Measurements from ENCODE around the gene TTYH1. TPM values are rescaled to one million over a fixed set of nuclear protein-coding genes. Genes with fewer than 3 reads are reported as not detected.
A peak's percentile ranks its signal among the peaks of the same experiment; 100 is the strongest.

The TTYH1 gene
- total RNA-seq, 2 experiments from 2014 or later = 0.53 to 0.68 TPM

DNA sequence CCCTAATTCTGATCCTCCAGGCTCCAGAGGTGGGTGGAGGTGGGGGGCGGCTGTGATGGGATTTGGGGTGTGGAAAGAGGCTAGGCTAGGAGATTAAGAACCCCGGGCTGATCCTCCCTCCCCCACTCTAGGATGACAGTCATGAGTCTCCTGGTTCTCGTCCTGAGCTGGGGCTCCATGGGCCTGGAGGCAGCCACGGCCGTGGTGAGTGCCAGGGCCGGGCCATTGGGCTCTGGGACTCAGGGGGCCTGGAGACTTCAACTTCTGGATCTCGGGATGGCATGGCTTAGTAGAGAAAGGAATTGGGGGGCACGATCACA is 13.9 kb downstream of the TTYH1 start:
- H3K36me3 Mint-ChIP-seq (ENCODE audit: low read depth) = no peaks in the 10 kb centered on the region
- H3K27ac Mint-ChIP-seq = no peak overlapping the region
- CTCF ChIA-PET = no interaction called here
- no peak overlapping the region for H3K4me3 Mint-ChIP-seq
- POLR2A ChIA-PET = interaction anchor here (1.1 to 2.4 kb wide), 3 partner anchors 9 to 41 kb away, joined by 4 to 13 read pairs (median 4); partner anchors contain the start of gene LENG8
- H3K27me3 Mint-ChIP-seq = peaks cover 10% of the 10 kb centered on the region
- peaks cover 3% of the 10 kb centered on the region for H3K4me1 Mint-ChIP-seq
- H3K9me3 Mint-ChIP-seq = no peaks in the 10 kb centered on the region
- DNase-seq = no peak

DNA sequence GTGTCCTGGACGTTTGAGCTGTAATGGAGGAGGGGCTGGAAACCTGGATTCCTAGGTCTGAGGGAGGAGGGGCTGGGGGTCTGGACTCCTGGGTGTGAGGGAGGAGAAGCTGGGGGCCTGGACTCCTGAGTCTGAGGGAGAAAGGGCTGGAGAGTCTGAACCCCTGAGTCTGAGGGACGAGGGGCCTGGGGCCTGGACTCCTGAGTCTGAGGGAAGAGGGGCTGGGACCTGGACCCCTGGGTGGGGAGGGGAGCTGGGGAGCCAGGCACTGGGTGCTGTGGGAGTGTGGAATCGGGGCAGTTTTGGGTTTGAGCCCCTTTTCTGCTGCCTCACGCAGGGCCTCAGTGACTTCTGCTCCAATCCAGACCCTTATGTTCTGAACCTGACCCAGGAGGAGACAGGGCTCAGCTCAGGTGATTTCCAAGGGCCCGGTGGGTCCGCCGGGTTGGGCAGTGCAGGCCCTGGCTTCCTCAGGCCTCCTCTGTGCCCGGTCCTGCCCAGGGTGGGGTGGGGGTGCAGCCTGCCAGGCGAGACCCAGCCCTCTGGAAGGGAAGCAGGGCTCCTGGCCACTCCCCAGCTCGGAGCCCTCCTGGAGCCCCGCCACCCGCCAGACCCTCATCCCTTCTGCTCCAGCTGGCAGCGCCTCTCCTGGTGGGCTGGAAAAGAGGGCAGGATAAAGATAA is 14.4 kb downstream of the TTYH1 start:
- DNase-seq = no peak
- Mint-ChIP-seq H3K4me1 (peaks cover 6% of the 10 kb centered on the region), H3K9me3 (no peaks in the 10 kb centered on the region), H3K27me3 (peaks cover 10% of the 10 kb centered on the region), H3K4me3 (no peak overlapping the region), H3K27ac (no peak overlapping the region), H3K36me3 (ENCODE audit: low read depth) (peaks cover under 1% of the 10 kb centered on the region)
- CTCF ChIA-PET = no interaction called here
- POLR2A ChIA-PET = interaction anchor here (1.0 to 2.4 kb wide), 3 partner anchors 8 to 19 kb away, joined by 4 to 13 read pairs (median 4); partner anchors contain the start of gene LENG8

DNA sequence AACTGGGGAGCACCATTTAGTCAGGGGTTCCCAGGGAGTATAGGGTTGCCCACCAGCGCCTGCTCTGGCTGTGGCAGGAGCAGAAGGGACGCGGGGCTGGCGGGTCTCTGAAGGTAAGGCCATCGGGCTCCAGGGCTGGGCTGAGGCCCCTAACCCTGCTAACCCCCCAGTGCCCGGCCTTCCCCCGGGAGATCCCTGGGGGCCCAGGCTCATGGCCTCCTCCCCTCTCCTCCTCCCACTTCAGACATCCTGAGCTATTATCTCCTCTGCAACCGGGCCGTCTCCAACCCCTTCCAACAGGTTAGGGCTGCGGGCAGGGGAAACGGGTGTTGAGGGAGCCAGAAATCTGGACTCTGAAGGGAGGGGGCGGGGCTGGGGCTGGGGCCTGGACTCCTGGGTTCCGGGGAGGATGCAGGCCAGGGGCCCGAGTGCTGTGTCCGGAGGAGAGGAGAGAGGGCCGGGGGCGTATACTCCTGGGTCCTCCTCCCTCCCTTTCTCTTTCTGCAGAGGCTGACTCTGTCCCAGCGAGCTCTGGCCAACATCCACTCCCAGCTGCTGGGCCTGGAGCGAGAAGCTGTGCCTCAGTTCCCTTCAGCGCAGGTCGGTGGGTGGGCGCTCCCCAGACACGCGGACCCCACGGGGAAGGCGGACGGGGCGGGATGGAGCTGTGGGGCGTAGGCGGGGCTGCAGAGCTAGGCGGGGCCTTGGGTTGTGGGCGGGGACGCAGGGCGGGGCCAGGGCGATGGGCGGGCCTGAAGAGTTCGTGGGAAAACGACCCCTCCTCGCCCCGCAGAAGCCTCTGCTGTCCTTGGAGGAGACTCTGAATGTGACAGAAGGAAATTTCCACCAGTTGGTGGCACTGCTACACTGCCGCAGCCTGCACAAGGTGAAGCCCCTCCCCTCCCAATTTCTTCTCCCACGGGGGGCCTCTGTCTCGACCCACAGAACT is 15.3 kb downstream of the TTYH1 start:
- CTCF ChIA-PET = interaction anchor here (1.0 kb wide), 1 partner anchor 11 kb away, joined by 3 read pairs; no protein-coding TSS in a partner anchor
- Mint-ChIP-seq H3K36me3 (ENCODE audit: low read depth) (peaks cover 5% of the 10 kb centered on the region), H3K27ac (no peak overlapping the region), H3K27me3 (peaks cover 10% of the 10 kb centered on the region), H3K9me3 (no peaks in the 10 kb centered on the region), H3K4me3 (no peak overlapping the region), H3K4me1 (peaks cover 12% of the 10 kb centered on the region)
- POLR2A ChIA-PET = interaction anchor here (1.0 to 2.4 kb wide), 3 partner anchors 8 to 18 kb away, joined by 4 to 13 read pairs (median 4); partner anchors contain the start of gene LENG8
- DNase-seq = peak; percentile 42

DNA sequence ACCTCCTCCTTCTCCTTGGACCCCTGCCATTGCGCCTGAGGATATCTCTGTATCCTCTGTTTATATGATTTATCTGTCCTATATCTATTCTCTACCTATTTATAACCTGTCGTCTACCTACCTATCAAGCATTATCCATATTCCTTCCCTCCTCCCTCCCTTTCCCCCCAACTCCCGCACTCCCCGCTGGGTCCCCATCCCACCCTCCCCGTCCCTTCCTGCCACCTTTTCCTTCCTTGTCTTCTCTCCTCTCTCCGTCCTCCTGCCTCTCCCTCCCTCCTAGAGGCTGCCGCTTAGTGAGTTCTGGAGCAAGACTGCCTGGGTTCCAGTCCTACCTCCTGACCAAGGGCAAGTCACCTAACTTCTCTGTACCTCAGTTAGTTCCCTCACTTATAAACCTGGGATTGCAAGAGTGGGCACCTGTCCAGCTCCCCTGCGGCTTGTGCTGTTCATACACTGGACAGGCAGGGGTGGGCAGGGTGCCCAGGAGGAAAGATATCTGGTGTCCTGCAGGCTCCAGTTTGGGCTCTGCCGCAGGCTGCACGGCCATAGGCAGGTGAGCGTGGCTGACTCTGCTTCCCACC is 16.1 kb downstream of the TTYH1 start:
- no peak overlapping the region for H3K27ac Mint-ChIP-seq
- no peak overlapping the region for H3K4me3 Mint-ChIP-seq
- POLR2A ChIA-PET = interaction anchor here (2.4 kb wide), 1 partner anchor 17 kb away, joined by 13 read pairs; the partner anchor contains the start of gene LENG8
- CTCF ChIA-PET = interaction anchor here (1.0 kb wide), 1 partner anchor 11 kb away, joined by 3 read pairs; no protein-coding TSS in a partner anchor
- no peaks in the 10 kb centered on the region for H3K9me3 Mint-ChIP-seq
- H3K27me3 Mint-ChIP-seq = peaks cover 10% of the 10 kb centered on the region
- H3K4me1 Mint-ChIP-seq = peaks cover 12% of the 10 kb centered on the region
- H3K36me3 Mint-ChIP-seq (ENCODE audit: low read depth) = peaks cover 6% of the 10 kb centered on the region
- no peak for DNase-seq

DNA sequence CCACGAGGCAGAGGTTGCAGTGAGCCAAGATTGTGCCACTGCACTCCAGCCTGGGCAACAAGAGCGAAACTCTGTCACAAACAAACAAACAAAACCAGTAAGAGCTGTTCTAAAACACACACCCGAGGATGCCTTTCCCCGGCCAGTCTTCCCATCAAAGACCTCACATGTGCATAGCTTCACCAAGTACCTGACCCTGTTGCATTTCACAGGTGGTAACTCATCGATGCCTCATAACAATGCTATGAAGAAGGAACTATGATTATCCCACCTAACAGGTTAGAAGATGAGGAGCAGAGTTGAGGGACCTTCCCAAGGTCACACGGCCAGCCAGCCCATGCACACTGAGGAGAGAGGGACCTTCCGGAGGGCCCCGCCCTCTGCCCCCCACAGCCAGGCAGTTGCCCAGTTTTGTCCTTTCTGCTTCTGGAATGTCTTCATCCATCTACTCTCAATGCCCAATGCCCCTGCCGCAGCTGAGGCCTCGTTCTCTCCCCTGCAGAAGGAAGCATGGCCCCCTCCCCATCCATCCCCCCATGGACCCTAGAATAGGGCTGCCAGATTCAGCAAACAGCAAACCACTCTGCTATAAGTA is 17.0 kb downstream of the TTYH1 start:
- CTCF ChIA-PET = no interaction called here
- no peaks in the 10 kb centered on the region for H3K9me3 Mint-ChIP-seq
- no peak for DNase-seq
- H3K4me1 Mint-ChIP-seq = peaks cover 12% of the 10 kb centered on the region
- H3K36me3 Mint-ChIP-seq (ENCODE audit: low read depth) = peaks cover 13% of the 10 kb centered on the region
- peaks cover 7% of the 10 kb centered on the region for H3K27me3 Mint-ChIP-seq
- no peak overlapping the region for H3K4me3 Mint-ChIP-seq
- no peak overlapping the region for H3K27ac Mint-ChIP-seq
- POLR2A ChIA-PET = interaction anchor here (3.7 kb wide), 1 partner anchor 17 kb away, joined by 21 read pairs; the partner anchor contains the start of gene LENG8

DNA sequence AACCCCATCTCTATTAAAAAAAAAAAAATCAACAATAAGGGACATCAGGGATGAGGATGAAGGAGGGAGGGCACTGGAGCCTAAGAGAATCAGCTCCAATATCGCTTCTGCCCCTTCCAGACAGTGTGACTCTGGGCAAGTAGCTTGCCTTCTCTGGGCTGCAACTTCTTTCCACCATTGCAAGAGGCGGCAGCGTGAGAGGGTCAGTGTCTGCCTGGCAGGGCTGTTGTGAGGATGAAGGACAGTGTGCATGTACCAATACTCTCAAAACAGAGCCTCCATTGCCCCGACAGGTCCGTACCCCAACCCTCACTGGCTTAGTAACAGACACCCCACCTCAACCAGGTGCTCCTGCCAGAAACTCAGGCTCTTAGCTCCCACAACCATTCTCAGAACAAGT is 18.4 kb downstream of the TTYH1 start:
- Mint-ChIP-seq H3K9me3 (no peaks in the 10 kb centered on the region), H3K4me3 (no peak overlapping the region), H3K27ac (no peak overlapping the region), H3K36me3 (ENCODE audit: low read depth) (peaks cover 13% of the 10 kb centered on the region), H3K4me1 (peaks cover 12% of the 10 kb centered on the region), H3K27me3 (peaks cover 7% of the 10 kb centered on the region)
- DNase-seq = no peak
- ChIA-PET POLR2A (interaction anchor here (3.7 kb wide), 1 partner anchor 15 kb away, joined by 21 read pairs; the partner anchor contains the start of gene LENG8), CTCF (interaction anchor here (0.7 kb wide), 1 partner anchor 107 kb away, joined by 3 read pairs; no protein-coding TSS in a partner anchor)

DNA sequence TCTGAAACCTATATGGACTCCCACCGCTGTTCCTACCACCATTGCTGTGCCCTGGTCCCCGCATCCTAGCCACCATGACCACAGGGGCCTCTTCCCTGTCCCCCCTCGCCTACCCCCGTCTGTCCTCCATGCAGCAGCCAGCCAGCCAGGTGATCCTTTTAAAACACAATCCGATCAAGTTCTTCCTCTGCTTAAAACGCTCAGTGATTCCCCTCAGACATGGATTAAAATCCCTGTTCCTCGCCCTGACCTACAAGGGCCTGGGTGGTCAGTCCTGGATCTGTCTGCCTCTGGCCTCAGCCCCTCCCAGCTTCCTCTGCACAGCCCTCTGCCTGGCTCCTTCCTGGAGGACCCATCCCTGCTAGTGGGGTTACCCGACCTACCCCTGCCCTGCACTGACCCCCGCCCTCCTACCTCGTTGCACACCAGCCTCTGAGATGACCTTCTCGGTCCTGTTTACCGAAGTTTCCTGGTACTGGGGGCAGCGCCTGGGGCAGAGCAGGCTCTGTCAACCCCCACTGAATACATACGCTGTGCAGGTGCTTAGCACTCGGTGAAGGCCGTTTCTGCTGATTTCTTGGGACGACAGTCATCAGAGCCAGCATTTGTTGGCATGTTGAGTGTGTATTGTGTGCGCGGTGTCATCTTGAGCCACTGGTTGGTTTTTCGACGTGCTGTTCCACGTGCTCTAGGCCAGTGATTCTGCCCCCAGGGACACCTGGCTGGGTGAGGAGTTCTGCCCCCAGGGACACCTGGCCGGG is 19.0 kb downstream of the TTYH1 start:
- POLR2A ChIA-PET = interaction anchor here (3.7 kb wide), 1 partner anchor 15 kb away, joined by 21 read pairs; the partner anchor contains the start of gene LENG8
- no peak for DNase-seq
- Mint-ChIP-seq H3K27me3 (peaks cover 5% of the 10 kb centered on the region), H3K4me3 (no peak overlapping the region), H3K27ac (no peak overlapping the region), H3K36me3 (ENCODE audit: low read depth) (peaks cover 13% of the 10 kb centered on the region), H3K4me1 (peaks cover 12% of the 10 kb centered on the region), H3K9me3 (no peaks in the 10 kb centered on the region)
- CTCF ChIA-PET = interaction anchor here (0.7 kb wide), 1 partner anchor 108 kb away, joined by 3 read pairs; no protein-coding TSS in a partner anchor

DNA sequence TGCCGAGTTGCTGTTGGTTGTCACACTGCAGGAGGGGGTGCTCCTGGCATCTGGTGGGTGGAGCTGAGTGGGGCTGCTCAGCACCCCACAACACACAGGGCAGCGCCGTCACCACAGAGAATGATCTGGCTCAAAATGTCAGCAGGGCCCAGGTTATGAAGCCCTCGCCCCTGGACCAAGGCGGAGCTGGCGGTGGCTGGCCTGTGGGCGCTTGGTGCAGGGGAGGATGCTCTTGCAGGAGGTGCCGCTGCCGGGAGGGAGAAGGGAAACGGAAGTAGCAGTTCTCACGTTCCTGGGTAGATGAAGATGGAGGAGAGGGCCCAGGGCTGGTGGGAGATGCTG is 19.6 kb downstream of the TTYH1 start:
- peaks cover 12% of the 10 kb centered on the region for H3K4me1 Mint-ChIP-seq
- H3K9me3 Mint-ChIP-seq = no peaks in the 10 kb centered on the region
- peaks cover 3% of the 10 kb centered on the region for H3K27me3 Mint-ChIP-seq
- H3K4me3 Mint-ChIP-seq = no peak overlapping the region
- ChIA-PET CTCF (no interaction called here), POLR2A (interaction anchor here (3.7 kb wide), 1 partner anchor 14 kb away, joined by 21 read pairs; the partner anchor contains the start of gene LENG8)
- DNase-seq = no peak
- H3K36me3 Mint-ChIP-seq (ENCODE audit: low read depth) = peaks cover 13% of the 10 kb centered on the region
- no peak overlapping the region for H3K27ac Mint-ChIP-seq

DNA sequence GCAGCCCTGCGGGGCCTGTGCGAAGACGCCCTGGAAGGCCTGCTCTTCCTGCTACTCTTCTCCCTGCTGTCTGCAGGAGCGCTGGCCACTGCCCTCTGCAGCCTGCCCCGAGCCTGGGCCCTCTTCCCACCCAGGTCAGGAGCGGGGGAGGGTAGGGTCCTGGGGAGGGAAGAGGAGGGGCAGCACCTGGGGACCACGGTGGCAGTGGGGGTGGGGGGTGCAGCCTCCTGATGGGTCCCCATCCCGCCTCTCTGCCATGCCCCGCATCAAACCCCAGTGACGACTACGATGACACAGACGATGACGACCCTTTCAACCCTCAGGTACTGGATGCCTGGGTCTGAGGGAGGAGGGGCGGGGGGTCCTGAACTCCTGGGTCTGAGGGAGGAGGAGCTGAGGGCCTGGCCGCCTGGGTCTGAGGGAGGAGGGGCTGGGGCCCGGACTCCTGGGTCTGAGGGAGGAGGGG is 20.3 kb downstream of the TTYH1 start:
- no peak for DNase-seq
- Mint-ChIP-seq H3K4me3 (no peak overlapping the region), H3K36me3 (ENCODE audit: low read depth) (peaks cover 16% of the 10 kb centered on the region), H3K9me3 (no peaks in the 10 kb centered on the region), H3K27me3 (peaks cover 3% of the 10 kb centered on the region), H3K27ac (no peak overlapping the region), H3K4me1 (peaks cover 12% of the 10 kb centered on the region)
- ChIA-PET CTCF (no interaction called here), POLR2A (interaction anchor here (3.7 kb wide), 1 partner anchor 13 kb away, joined by 21 read pairs; the partner anchor contains the start of gene LENG8)

DNA sequence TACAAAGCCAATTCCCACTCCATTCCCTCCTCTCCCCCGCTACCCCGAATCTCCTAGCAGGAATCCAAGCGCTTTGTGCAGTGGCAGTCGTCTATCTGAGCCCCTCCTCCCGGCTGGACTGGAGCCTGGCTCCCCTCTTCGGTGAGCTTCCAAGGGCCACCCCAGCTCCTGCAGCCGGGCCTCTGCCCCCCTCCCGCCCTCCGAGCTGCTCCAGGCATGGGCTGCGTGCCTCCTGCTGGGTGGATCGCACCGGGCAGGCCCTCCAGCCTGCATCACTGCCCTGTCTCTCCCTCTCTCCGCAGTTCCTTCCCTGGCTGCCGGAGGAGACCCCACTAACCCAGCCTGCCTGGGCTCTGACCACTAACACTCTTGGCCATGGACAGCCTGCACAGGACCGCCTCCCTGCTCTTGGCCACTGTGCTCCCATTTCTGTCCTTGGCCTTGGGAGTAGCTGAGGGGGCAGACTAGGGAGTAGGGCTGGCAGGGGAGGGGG is 20.8 kb downstream of the TTYH1 start:
- ChIA-PET POLR2A (interaction anchor here (1.1 kb wide), 1 partner anchor 9 kb away, joined by 3 read pairs; no protein-coding TSS in a partner anchor), CTCF (no interaction called here)
- H3K36me3 Mint-ChIP-seq (ENCODE audit: low read depth) = peaks cover 18% of the 10 kb centered on the region
- peaks cover 3% of the 10 kb centered on the region for H3K27me3 Mint-ChIP-seq
- peaks cover 11% of the 10 kb centered on the region for H3K4me1 Mint-ChIP-seq
- H3K4me3 Mint-ChIP-seq = no peak overlapping the region
- no peaks in the 10 kb centered on the region for H3K9me3 Mint-ChIP-seq
- no peak overlapping the region for H3K27ac Mint-ChIP-seq
- DNase-seq = no peak

DNA sequence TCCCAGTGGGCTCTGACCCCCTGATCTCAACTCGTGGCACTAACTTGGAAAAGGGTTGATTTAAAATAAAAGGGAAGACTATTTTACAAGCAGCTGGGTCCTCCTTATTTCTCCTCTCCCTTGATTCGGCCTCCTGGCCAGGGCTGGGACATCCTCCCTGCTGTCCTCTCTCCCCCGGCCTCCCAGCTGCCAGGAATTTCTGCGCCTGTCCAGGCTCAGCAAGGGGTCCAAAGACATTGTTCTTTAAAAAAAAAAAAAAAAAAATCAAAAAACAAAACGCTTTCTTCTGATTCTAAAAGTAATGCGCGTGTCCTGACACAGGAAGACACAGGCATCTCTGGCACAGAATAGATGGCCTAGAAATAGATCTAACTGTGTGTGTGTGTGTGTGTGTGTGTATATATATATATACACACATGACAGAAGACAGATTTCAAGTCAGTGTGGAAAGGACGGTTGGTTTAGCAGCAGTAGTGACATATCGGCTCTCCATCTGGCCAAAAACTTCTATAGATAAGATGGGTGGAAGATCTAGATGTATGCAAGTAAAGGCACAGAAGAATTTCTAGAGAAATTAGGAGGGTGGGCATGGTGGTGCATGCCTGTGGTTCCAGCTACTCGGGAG is 21.5 kb downstream of the TTYH1 start:
- Mint-ChIP-seq H3K27ac (no peak overlapping the region), H3K4me3 (no peak overlapping the region), H3K9me3 (no peaks in the 10 kb centered on the region), H3K4me1 (peaks cover 10% of the 10 kb centered on the region), H3K36me3 (ENCODE audit: low read depth) (peaks cover 21% of the 10 kb centered on the region), H3K27me3 (no peaks in the 10 kb centered on the region)
- ChIA-PET CTCF (no interaction called here), POLR2A (interaction anchor here (1.1 kb wide), 1 partner anchor 10 kb away, joined by 3 read pairs; no protein-coding TSS in a partner anchor)
- no peak for DNase-seq
